Erythroblast (primary cell): ENCODE measurements around the gene TBC1D24.

Source experiments
- GATA1 ChIP-seq: IDR thresholded peaks from 2 replicates; pipeline ENCODE4 v1.6.1; 2011; ENCODE audit warnings: low read depth, mild to moderate bottlenecking, control low read depth, low read length, moderate library complexity
- POLR2A ChIP-seq: IDR thresholded peaks from 2 replicates; pipeline ENCODE4 v1.6.1; 2011; ENCODE audit warnings: mild to moderate bottlenecking, low read length

- TF ChIP-seq POLR2A, result no peak
- TF ChIP-seq GATA1, result no peak
Observed at GRCh38 chr16:2447920-2448583, 26.9 kb upstream of the TBC1D24 start.
